NT2/D1 (cell line): ENCODE measurements around the gene KLHL1.

ENCODE experiments used
- YY1 ChIP-seq: IDR thresholded peaks from 2 replicates; pipeline ENCODE4 v1.6.1; 2011; ENCODE audit not compliant: insufficient read length, insufficient read depth
- ZNF274 ChIP-seq: IDR thresholded peaks from 2 replicates; pipeline ENCODE4 v1.6.1; 2011; ENCODE audit warnings: mild to moderate bottlenecking, low read depth, low read length

DNA sequence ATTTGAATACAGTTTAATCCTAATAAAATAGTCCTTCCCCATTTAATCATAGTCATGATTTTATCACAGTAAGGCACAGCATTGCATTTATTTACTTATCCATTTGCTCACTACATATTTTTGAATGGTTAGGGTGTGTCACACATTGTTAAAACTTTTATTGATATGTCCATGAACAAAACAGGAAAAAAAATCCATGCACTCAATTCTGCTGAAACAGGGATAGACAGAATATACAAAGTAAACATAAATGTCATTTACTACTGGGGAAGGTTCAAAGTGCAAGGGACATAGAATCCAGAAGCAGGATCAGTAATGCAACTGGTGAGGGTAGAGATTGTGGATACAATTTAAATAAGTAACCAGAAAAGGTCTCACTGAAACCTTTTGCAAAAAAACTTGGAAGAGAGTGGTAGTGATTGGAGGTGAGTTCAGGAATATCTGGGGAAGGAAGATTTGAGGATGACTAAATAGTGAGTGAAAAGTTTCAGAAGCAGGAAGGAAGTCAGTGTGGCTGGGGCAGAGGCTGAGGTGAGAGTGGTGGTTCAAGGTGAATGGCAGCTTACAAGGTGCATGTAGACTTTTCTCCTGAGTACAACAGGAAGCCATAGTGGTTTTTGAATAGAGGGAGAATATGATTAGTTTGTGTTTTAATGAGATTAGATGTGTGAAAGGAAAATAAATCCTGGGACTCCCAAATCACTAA is 387.8 kb downstream of the KLHL1 start:
- TF ChIP-seq YY1 (no peak), ZNF274 (no peak)
